ENCODE results near the gene LSM14A. TPM values are rescaled to one million over a fixed set of nuclear protein-coding genes. Genes with fewer than 3 reads are reported as not detected.

Gene LSM14A
- polyA plus RNA-seq, 4 donors, result 53.0 to 106 (median 73.0) TPM

DNA sequence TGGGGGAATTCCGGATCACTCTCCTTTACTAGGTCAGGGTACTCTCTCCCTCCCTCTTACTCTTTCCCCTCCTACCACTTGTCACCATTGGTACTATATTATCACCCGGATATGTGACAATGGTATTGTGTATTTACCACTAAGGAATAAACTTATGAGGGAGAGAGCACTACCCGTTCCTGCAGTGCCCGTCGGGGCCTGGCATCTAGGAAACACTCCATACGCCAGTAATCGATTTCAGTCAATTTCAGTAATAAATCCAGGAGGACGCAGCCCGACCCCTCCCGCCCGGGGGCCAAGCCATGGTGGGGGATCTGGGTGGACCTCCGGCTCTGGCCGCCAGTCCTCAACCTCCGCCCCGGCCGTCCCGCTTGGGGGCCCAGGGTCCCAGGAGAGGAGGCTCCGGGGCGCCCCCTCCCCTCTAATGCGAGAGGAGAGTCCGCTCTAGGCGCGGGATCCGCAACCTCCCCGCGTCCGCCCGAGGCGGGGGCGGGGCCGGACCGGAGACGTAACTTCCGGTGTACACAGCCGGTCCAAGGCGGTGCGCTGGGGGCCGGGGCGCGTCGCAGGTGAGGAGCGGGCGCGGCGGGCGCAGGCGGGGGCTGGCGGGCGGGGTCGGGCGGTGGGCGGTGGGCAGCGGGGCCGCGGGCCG, 81.9 kb downstream of the LSM14A start, which contains the start of gene GARRE1:
GARRE1 (plus strand) TSS at position 509 of the 652 bp plus-strand sequence. CDS start 45,920 bp downstream, outside the sequence.
- DNase-seq (peak; percentile 81 to 94), FAIRE-seq (no peak)
- no peaks in the 10 kb centered on the region for H3K27me3 ChIP-seq (ENCODE audit: control insufficient read depth in 3 of 3, insufficient read depth in 3 of 3, low read length in 3 of 3)
- peak within 1 kb of the TSS; percentile 51 to 96 (median 75) for H3K27ac ChIP-seq (ENCODE audit: low read depth in 1 of 3, low read length in 2 of 3)
- peak within 1 kb of the TSS; percentile 84 to 93 (median 92) for H3K4me3 ChIP-seq (ENCODE audit: low read depth in 1 of 3, low read length in 3 of 3)
- no peaks in the 10 kb centered on the region for H3K9me3 ChIP-seq (ENCODE audit: control insufficient read depth in 2 of 2, insufficient read depth in 1 of 2, low read depth in 1 of 2, low read length in 1 of 2)
- peaks cover 0 to 7% (median 0%) of the 10 kb centered on the region in 3 donors for H3K36me3 ChIP-seq (ENCODE audit: control insufficient read depth in 3 of 3, insufficient read depth in 2 of 3, low read depth in 1 of 3, low read length in 3 of 3)
- no peaks in the 10 kb centered on the region for H3K4me1 ChIP-seq (ENCODE audit: control insufficient read depth in 3 of 3, insufficient read depth in 2 of 3, low read depth in 1 of 3, low read length in 2 of 3)
- WGBS, 3 donors, result 0% methylated on average over 25 to 56 of the region's 56 CpGs

DNA sequence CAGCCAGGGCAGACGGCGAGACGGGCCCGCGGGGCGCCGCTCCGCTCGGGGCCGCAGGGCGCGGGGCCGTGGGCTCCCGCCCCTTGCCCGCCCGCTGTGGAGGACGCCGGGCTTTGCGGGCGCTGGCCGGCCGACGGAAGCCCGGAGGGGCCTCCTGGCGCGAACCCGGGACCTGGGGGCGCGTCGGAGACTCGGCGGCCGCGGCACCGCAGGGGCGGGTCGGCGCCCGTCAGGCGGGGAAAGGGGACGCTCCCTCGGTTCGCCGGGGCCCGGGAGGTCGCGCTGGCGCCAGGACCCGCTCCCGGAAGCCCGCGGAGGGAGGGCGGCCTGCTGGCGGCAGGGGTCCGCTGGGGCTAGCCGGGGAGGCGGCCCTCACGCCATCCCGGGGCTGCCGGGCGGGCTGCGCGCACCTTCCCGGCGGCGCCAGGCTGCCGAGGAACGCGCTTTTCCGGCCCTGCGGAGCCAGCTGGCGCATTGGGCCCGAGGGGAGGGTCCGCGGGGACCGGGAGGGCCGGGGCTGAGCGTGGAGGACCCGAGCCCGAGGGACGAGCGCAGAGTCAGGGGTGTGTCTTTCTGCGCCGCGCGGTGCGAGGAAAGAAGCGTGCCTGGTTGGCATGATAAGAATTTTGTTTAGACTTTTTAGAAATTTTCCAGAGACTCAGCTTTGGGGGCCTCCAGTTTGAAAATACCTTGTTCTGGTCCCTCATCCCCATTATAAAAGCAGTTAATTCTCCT, 82.6 kb downstream of the LSM14A start:
- H3K9me3 ChIP-seq (ENCODE audit: control insufficient read depth in 2 of 2, insufficient read depth in 1 of 2, low read depth in 1 of 2, low read length in 1 of 2), result no peaks in the 10 kb centered on the region
- no peaks in the 10 kb centered on the region for H3K4me1 ChIP-seq (ENCODE audit: control insufficient read depth in 3 of 3, insufficient read depth in 2 of 3, low read depth in 1 of 3, low read length in 2 of 3)
- H3K36me3 ChIP-seq (ENCODE audit: control insufficient read depth in 3 of 3, insufficient read depth in 2 of 3, low read depth in 1 of 3, low read length in 3 of 3), result peaks cover 0 to 7% (median 0%) of the 10 kb centered on the region in 3 donors
- 0 to 1% (median 0%) methylated on average over 28 to 88 of the region's 88 CpGs for WGBS, 3 donors
- H3K4me3 ChIP-seq (ENCODE audit: low read depth in 1 of 3, low read length in 3 of 3), result peak overlapping the region; percentile 51 to 92 (median 84)
- FAIRE-seq, result no peak
- H3K27me3 ChIP-seq (ENCODE audit: control insufficient read depth in 3 of 3, insufficient read depth in 3 of 3, low read length in 3 of 3), result no peaks in the 10 kb centered on the region
- peak overlapping the region; percentile 39 to 75 (median 51) for H3K27ac ChIP-seq (ENCODE audit: low read depth in 1 of 3, low read length in 2 of 3)
- peak; percentile 27 to 81 for DNase-seq

DNA sequence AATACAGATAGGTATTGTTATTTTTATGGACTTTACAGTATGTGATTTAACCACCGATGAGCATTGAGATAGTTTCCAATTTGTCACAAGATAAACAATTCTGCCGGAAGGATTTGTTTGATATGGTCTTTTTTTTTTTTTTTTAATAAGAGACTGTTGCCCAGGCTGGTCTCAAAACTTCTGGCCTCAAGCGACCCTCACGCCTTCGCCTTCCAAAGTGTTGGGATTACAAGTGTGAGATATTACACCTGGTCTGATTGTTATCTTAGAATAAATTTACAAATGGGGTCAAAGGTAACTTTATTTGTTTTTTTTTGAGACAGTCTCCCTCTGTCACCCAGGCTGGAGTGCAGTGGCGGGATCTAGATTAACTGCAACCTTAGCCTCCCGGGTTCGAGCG, 83.2 kb downstream of the LSM14A start:
- Histone ChIP-seq H3K27me3 (ENCODE audit: control insufficient read depth in 3 of 3, insufficient read depth in 3 of 3, low read length in 3 of 3) (no peaks in the 10 kb centered on the region), H3K27ac (ENCODE audit: low read depth in 1 of 3, low read length in 2 of 3) (peak overlapping the region in 1 of 3 donors; percentile 39), H3K4me3 (ENCODE audit: low read depth in 1 of 3, low read length in 3 of 3) (peak overlapping the region in 2 of 3 donors; percentile 51 to 84), H3K36me3 (ENCODE audit: control insufficient read depth in 3 of 3, insufficient read depth in 2 of 3, low read depth in 1 of 3, low read length in 3 of 3) (peaks cover 0 to 7% (median 0%) of the 10 kb centered on the region in 3 donors), H3K9me3 (ENCODE audit: control insufficient read depth in 2 of 2, insufficient read depth in 1 of 2, low read depth in 1 of 2, low read length in 1 of 2) (no peaks in the 10 kb centered on the region), H3K4me1 (ENCODE audit: control insufficient read depth in 3 of 3, insufficient read depth in 2 of 3, low read depth in 1 of 3, low read length in 2 of 3) (no peaks in the 10 kb centered on the region)
- WGBS, 3 donors, result 13 to 37% (median 32%) methylated on average over 9 of the region's 9 CpGs
- FAIRE-seq (no peak), DNase-seq (no peak)

DNA sequence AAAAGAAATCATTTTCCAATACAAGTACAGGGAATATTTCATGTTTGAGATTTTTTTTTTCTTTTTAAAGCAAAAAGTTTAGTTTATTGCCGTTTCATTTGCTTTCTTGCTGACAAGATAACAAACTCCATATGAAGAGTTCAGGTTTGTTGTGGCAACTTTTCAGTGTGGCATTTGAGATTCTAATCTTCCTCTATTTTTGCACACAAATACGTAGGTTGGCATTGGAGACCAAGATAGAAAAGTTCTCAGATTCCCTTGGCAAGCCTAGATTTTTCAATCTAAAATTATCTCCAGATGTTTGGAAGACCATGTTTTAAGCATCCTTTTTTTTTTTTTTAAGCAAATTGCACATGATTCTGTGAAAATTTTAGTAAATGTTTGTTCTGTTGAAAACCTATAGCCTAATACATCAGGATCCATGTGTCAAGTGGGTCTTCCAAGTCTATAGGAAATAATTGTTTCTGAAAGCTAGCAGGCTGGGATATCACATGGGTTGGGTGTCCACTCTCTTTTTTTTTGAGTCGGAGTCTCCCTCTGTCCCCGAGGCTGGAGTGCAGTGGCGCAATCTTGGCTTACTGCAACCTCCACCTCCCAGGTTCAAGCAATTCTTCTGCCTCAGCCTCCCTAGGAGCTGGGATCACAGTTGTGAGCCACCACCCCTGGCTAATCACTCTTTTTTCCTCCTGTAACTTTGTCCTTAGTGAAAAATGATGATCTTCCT, 84.7 kb downstream of the LSM14A start:
- FAIRE-seq, result no peak
- H3K27me3 ChIP-seq (ENCODE audit: control insufficient read depth in 3 of 3, insufficient read depth in 3 of 3, low read length in 3 of 3), result no peaks in the 10 kb centered on the region
- peaks cover 0 to 7% (median 0%) of the 10 kb centered on the region in 3 donors for H3K36me3 ChIP-seq (ENCODE audit: control insufficient read depth in 3 of 3, insufficient read depth in 2 of 3, low read depth in 1 of 3, low read length in 3 of 3)
- no peaks in the 10 kb centered on the region for H3K9me3 ChIP-seq (ENCODE audit: control insufficient read depth in 2 of 2, insufficient read depth in 1 of 2, low read depth in 1 of 2, low read length in 1 of 2)
- 64 to 75% (median 75%) methylated on average over 5 of the region's 5 CpGs for WGBS, 3 donors
- peaks cover 0 to 5% (median 0%) of the 10 kb centered on the region in 3 donors for H3K4me1 ChIP-seq (ENCODE audit: control insufficient read depth in 3 of 3, insufficient read depth in 2 of 3, low read depth in 1 of 3, low read length in 2 of 3)
- no peak overlapping the region for H3K4me3 ChIP-seq (ENCODE audit: low read depth in 1 of 3, low read length in 3 of 3)
- H3K27ac ChIP-seq (ENCODE audit: low read depth in 1 of 3, low read length in 2 of 3), result no peak overlapping the region
- no peak for DNase-seq

DNA sequence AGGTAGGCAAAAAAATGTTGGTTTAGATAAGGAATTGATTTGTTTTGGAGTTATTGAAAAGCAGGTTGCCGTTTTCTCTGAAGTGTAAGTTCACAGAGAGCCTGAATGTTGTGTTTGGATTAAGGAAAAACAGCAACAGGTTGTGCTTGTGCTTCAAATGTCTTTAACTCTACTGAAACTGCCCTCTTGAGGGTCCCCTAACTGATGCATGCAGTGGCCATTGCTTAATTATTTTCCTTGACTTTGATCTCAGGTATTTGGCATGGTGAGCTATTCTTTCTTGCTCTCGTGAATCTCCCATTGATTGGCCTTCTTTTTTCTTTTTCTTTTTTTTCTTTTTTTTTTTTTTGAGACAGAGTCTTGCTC, 85.2 kb downstream of the LSM14A start:
- H3K27me3 ChIP-seq (ENCODE audit: control insufficient read depth in 3 of 3, insufficient read depth in 3 of 3, low read length in 3 of 3), result no peaks in the 10 kb centered on the region
- peaks cover 0 to 7% (median 0%) of the 10 kb centered on the region in 3 donors for H3K36me3 ChIP-seq (ENCODE audit: control insufficient read depth in 3 of 3, insufficient read depth in 2 of 3, low read depth in 1 of 3, low read length in 3 of 3)
- H3K4me1 ChIP-seq (ENCODE audit: control insufficient read depth in 3 of 3, insufficient read depth in 2 of 3, low read depth in 1 of 3, low read length in 2 of 3), result peaks cover 0 to 5% (median 0%) of the 10 kb centered on the region in 3 donors
- H3K9me3 ChIP-seq (ENCODE audit: control insufficient read depth in 2 of 2, insufficient read depth in 1 of 2, low read depth in 1 of 2, low read length in 1 of 2), result no peaks in the 10 kb centered on the region
- 64 to 71% (median 66%) methylated on average over 2 of the region's 2 CpGs for WGBS, 3 donors
- DNase-seq (no peak), FAIRE-seq (no peak)
- no peak overlapping the region for H3K4me3 ChIP-seq (ENCODE audit: low read depth in 1 of 3, low read length in 3 of 3)
- H3K27ac ChIP-seq (ENCODE audit: low read depth in 1 of 3, low read length in 2 of 3), result no peak overlapping the region

DNA sequence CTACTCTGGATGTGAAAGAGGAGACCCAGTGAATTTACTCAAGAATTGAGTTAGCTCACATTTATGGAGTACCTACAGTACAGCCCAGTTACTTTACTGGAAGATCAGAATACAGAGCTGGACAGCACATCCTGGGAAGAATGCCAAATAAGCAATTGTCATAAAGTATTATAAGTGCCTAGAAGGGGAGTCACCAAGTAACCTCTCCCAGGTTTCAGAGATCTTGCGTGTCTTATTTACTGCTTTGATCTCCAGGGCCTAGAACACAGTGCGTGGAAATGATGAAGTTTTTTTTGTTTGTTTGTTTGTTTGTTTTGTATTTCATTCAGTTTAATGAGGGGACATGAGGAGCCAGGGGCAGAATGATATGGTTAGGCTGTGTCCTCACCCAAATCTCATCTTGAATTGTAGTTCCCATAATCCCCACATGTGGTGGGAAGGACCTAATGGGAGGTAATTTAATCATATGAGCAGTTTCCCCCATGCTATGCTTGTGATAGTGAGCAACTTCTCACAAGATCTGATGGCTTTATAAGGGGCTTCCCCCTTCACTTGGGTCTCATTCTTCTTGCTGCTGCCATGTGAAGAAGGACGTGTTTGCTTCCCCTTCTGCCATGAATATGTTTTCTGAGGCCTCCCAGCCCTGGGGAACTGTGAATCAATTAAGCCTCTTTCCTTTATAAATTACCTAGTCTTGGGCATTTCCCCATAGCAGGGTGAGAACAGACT, 87.2 kb downstream of the LSM14A start:
- DNase-seq (no peak), FAIRE-seq (no peak)

DNA sequence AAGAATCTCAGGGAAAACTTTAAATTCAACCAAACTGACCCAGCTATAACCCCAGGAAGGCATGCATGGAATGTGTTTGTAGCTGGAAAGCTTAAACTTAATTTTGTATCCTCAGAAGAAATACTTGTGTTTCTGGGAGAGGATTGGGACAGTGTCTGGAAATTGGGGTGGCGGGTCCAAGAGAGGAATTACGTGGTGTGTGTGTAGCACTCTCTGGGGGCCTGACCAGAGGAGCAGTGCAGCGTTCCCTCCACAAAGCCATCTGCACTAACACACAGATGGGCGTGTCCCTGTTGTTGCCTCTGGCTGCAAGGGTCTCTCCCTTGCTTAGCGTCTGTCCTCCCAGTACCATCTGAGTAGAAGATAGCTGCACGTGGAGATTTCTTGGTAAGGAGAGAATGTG, 88.5 kb downstream of the LSM14A start:
- peaks cover 0 to 11% (median 0%) of the 10 kb centered on the region in 3 donors for H3K36me3 ChIP-seq (ENCODE audit: control insufficient read depth in 3 of 3, insufficient read depth in 2 of 3, low read depth in 1 of 3, low read length in 3 of 3)
- H3K4me3 ChIP-seq (ENCODE audit: low read depth in 1 of 3, low read length in 3 of 3), result no peak overlapping the region
- no peaks in the 10 kb centered on the region for H3K9me3 ChIP-seq (ENCODE audit: control insufficient read depth in 2 of 2, insufficient read depth in 1 of 2, low read depth in 1 of 2, low read length in 1 of 2)
- no peak overlapping the region for H3K27ac ChIP-seq (ENCODE audit: low read depth in 1 of 3, low read length in 2 of 3)
- H3K4me1 ChIP-seq (ENCODE audit: control insufficient read depth in 3 of 3, insufficient read depth in 2 of 3, low read depth in 1 of 3, low read length in 2 of 3), result peaks cover 0 to 5% (median 0%) of the 10 kb centered on the region in 3 donors
- FAIRE-seq (no peak), DNase-seq (no peak)
- WGBS, 3 donors, result 59 to 81% (median 71%) methylated on average over 6 of the region's 6 CpGs
- H3K27me3 ChIP-seq (ENCODE audit: control insufficient read depth in 3 of 3, insufficient read depth in 3 of 3, low read length in 3 of 3), result no peaks in the 10 kb centered on the region

More for the DNA sequence above, 87.2 kb downstream of the LSM14A start:
- H3K4me3 ChIP-seq (ENCODE audit: low read depth in 1 of 3, low read length in 3 of 3), result no peak overlapping the region
- WGBS, 3 donors, result 66 to 85% (median 72%) methylated on average over 3 of the region's 3 CpGs
- no peaks in the 10 kb centered on the region for H3K27me3 ChIP-seq (ENCODE audit: control insufficient read depth in 3 of 3, insufficient read depth in 3 of 3, low read length in 3 of 3)
- no peaks in the 10 kb centered on the region for H3K9me3 ChIP-seq (ENCODE audit: control insufficient read depth in 2 of 2, insufficient read depth in 1 of 2, low read depth in 1 of 2, low read length in 1 of 2)
- peaks cover 0 to 5% (median 0%) of the 10 kb centered on the region in 3 donors for H3K4me1 ChIP-seq (ENCODE audit: control insufficient read depth in 3 of 3, insufficient read depth in 2 of 3, low read depth in 1 of 3, low read length in 2 of 3)
- H3K36me3 ChIP-seq (ENCODE audit: control insufficient read depth in 3 of 3, insufficient read depth in 2 of 3, low read depth in 1 of 3, low read length in 3 of 3), result peaks cover 0 to 7% (median 0%) of the 10 kb centered on the region in 3 donors
- no peak overlapping the region for H3K27ac ChIP-seq (ENCODE audit: low read depth in 1 of 3, low read length in 2 of 3)
